MCF 10A (cell line): ENCODE measurements around the gene HSD17B3. TPM values are rescaled to one million over a fixed set of nuclear protein-coding genes. Genes with fewer than 3 reads are reported as not detected.

Source experiments
- BruUV-seq: library from RNA; stranded (reverse); fragments of 400-500 nt; replicated peaks from 2 replicates; lab custom pipeline; 2021; lab: Mats Ljungman, UMichigan
- CTCF ChIA-PET: fragments of 300-600 bp; sonication (Branson Sonifier 250); formaldehyde crosslinking; extraction: SDS; loops from one replicate; lab custom pipeline; 2021; ENCODE audit warnings: antibody characterized with exemption, inconsistent platforms; lab: Yijun Ruan, JAX
- POLR2A ChIA-PET: fragments of 300-600, 350-650 bp; sonication (Branson Sonifier 250); formaldehyde crosslinking; extraction: SDS; loops from one replicate; lab custom pipeline; 2020; ENCODE audit warnings: antibody characterized with exemption, inconsistent platforms; lab: Yijun Ruan, JAX
- DNase-seq: peaks from one replicate; pipeline ENCODE4 v3.0.0-alpha.2; 2018; ENCODE audit not compliant: unreplicated experiment
- H3K27ac Mint-ChIP-seq: one replicate; pipeline ENCODE4 v1.8.0; 2022; ENCODE audit warnings: mild to moderate bottlenecking, low read depth, mixed read lengths; ENCODE audit not compliant: unreplicated experiment
- H3K27me3 Mint-ChIP-seq: one replicate; pipeline ENCODE4 v1.8.0; 2022; ENCODE audit warnings: mixed read lengths; ENCODE audit not compliant: insufficient read depth, unreplicated experiment
- H3K36me3 Mint-ChIP-seq: one replicate; pipeline ENCODE4 v1.8.0; 2022; ENCODE audit warnings: mild to moderate bottlenecking, moderate library complexity, mixed read lengths; ENCODE audit not compliant: insufficient read depth, unreplicated experiment
- H3K4me1 Mint-ChIP-seq: one replicate; pipeline ENCODE4 v1.8.0; 2022; ENCODE audit warnings: mixed read lengths; ENCODE audit not compliant: insufficient read depth, unreplicated experiment
- H3K4me3 Mint-ChIP-seq: one replicate; pipeline ENCODE4 v1.8.0; 2022; ENCODE audit warnings: mild to moderate bottlenecking, moderate library complexity, mixed read lengths; ENCODE audit not compliant: unreplicated experiment
- H3K9me3 Mint-ChIP-seq: one replicate; pipeline ENCODE4 v1.8.0; 2022; ENCODE audit warnings: mixed read lengths; ENCODE audit not compliant: unreplicated experiment
- intact Hi-C: fragments of 100-400 bp; cut with micrococcal nuclease; formaldehyde crosslinking; loops from 2 replicates; pipeline ENCODE4 v1.14.1; 2022
- total RNA-seq: library from RNA; stranded (reverse); gene quantifications from 2 replicates; pipeline ENCODE4 v1.2.3, GENCODE V29; 2022
- TF ChIP-seq, protein P1 (sequence below): fragments of 200-600 bp; IDR thresholded peaks from one replicate; pipeline ENCODE4 v1.8.0; 2022; ENCODE audit warnings: antibody characterized with exemption, mild to moderate bottlenecking; ENCODE audit not compliant: unreplicated experiment

HSD17B3 gene
- total RNA-seq, 1 experiment from 2014 or later, result not detected

DNA sequence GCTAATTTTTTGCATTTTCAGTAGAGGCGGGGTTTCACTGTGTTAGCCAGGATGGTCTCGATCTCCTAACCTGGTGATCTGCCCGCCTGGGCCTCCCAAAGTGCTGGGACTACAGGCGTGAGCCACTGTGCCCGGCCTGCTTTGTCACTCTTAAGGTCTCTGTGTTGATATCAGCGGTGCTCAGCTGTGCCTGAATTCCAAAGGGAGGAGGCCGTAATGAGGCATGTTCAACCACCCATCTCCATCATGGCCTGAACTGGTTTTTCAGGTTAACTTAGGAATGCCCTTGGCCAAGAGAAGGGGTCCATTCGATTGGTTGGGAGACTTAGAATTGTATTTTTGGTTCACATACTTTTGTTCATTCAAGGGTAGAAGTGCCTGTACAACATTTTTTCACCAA lies 22.0 kb downstream of the HSD17B3 start:
- DNase-seq, result no peak
- no peak overlapping the region for H3K4me3 Mint-ChIP-seq
- H3K4me1 Mint-ChIP-seq, result no peaks in the 10 kb centered on the region
- H3K27ac Mint-ChIP-seq, result no peak overlapping the region
- POLR2A ChIA-PET, result no interaction called here
- TF ChIP-seq, protein P1, sequence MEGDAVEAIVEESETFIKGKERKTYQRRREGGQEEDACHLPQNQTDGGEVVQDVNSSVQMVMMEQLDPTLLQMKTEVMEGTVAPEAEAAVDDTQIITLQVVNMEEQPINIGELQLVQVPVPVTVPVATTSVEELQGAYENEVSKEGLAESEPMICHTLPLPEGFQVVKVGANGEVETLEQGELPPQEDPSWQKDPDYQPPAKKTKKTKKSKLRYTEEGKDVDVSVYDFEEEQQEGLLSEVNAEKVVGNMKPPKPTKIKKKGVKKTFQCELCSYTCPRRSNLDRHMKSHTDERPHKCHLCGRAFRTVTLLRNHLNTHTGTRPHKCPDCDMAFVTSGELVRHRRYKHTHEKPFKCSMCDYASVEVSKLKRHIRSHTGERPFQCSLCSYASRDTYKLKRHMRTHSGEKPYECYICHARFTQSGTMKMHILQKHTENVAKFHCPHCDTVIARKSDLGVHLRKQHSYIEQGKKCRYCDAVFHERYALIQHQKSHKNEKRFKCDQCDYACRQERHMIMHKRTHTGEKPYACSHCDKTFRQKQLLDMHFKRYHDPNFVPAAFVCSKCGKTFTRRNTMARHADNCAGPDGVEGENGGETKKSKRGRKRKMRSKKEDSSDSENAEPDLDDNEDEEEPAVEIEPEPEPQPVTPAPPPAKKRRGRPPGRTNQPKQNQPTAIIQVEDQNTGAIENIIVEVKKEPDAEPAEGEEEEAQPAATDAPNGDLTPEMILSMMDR, result no peak
- H3K27me3 Mint-ChIP-seq, result no peaks in the 10 kb centered on the region
- intact Hi-C loops, result no loop called here
- BruUV-seq, result no TSS peak
- peaks cover 7% of the 10 kb centered on the region for H3K9me3 Mint-ChIP-seq
- CTCF ChIA-PET, result interaction anchor here (1.4 kb wide), 1 partner anchor 37 kb away, joined by 3 read pairs; no protein-coding TSS in a partner anchor
- no peaks in the 10 kb centered on the region for H3K36me3 Mint-ChIP-seq

DNA sequence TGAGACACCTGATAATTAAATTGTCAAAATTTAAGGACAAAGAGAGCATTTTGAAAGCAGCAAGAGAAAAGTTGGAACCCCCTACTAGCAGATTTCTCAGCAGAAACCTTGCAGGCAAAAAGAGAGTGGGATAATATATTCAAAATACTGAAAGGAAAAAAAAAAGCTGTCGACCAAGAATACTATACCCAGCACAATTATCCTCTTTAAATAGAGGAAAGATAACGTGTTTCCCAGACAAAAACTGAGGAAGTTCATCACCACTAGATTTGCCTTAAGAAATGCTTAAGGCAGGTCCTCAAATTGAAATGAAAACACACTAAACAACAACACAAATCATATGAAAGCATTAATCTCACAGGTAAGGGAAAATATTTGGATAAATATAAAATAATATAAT lies 27.0 kb downstream of the HSD17B3 start:
- TF ChIP-seq, protein P1, result no peak
- no TSS peak for BruUV-seq
- H3K27ac Mint-ChIP-seq, result no peak overlapping the region
- peaks cover 18% of the 10 kb centered on the region for H3K9me3 Mint-ChIP-seq
- CTCF ChIA-PET, result no interaction called here
- POLR2A ChIA-PET, result no interaction called here
- intact Hi-C loops, result no loop called here
- no peaks in the 10 kb centered on the region for H3K27me3 Mint-ChIP-seq
- no peak for DNase-seq
- no peaks in the 10 kb centered on the region for H3K36me3 Mint-ChIP-seq
- H3K4me3 Mint-ChIP-seq, result no peak overlapping the region
- no peaks in the 10 kb centered on the region for H3K4me1 Mint-ChIP-seq

DNA sequence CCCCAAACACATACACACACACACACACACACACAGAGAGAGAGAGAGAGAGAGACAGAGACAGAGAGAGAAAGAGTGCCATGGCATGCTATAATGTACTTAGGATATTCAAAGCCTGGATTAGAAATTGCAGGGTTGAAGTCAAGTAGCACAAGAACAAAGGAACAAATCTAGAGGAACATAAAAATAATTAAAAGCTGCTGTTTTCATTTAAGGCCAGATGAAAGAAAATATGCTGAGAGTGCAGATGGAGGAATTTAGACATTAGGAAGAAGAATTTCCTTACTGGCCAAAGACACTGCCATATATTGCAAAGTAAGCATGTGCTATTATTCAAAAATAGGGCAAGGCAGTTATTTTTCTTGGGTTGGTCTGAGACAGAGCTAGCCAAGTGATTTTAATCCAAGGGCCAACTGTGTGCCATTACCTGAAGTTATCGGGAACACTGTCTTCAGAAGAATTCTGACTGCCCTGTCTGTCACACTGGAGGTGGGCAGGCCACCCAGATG lies 31.7 kb downstream of the HSD17B3 start:
- no peaks in the 10 kb centered on the region for H3K36me3 Mint-ChIP-seq
- peaks cover 7% of the 10 kb centered on the region for H3K4me1 Mint-ChIP-seq
- POLR2A ChIA-PET, result interaction anchor here (0.7 kb wide), 1 partner anchor 379 kb away, joined by 6 read pairs; no protein-coding TSS in a partner anchor
- no peak for DNase-seq
- TF ChIP-seq, protein P1, result no peak
- BruUV-seq, result no TSS peak
- H3K27ac Mint-ChIP-seq, result no peak overlapping the region
- CTCF ChIA-PET, result interaction anchor here (1.0 kb wide), 1 partner anchor 38 kb away, joined by 4 read pairs; no protein-coding TSS in a partner anchor
- intact Hi-C loops, result no loop called here
- no peaks in the 10 kb centered on the region for H3K27me3 Mint-ChIP-seq
- H3K9me3 Mint-ChIP-seq, result peaks cover 14% of the 10 kb centered on the region
- H3K4me3 Mint-ChIP-seq, result no peak overlapping the region

DNA sequence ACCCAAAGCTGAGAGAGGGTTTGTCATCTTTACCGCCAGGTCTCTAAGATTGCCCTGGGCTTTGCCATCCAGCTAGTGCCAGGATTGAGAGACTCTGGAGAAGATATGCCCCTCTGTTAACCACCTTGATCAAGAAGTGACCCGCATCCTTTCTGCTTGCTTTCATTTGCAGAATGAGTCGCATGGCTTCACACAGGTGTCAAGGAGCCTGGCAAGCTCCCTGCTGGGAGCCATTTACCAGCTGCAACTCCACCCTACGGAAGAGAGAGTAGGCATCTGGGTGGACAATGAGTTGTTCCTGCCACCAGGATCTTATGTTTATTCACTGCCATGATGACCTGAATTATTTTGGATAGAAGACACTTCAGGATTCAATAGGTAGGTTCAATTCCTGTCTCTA lies 43.0 kb downstream of the HSD17B3 start:
- Mint-ChIP-seq H3K4me3 (no peak overlapping the region), H3K36me3 (peaks cover 6% of the 10 kb centered on the region), H3K4me1 (no peaks in the 10 kb centered on the region), H3K27me3 (no peaks in the 10 kb centered on the region), H3K9me3 (no peaks in the 10 kb centered on the region), H3K27ac (no peak overlapping the region)
- CTCF ChIA-PET, result no interaction called here
- POLR2A ChIA-PET, result interaction anchor here (0.6 to 0.7 kb wide), 2 partner anchors 50 to 1511 kb away, joined by 3 to 4 read pairs; no protein-coding TSS in a partner anchor
- TF ChIP-seq, protein P1, result no peak
- BruUV-seq, result no TSS peak
- intact Hi-C loops, result no loop called here
- DNase-seq, result no peak
